ENCODE data around the gene GRIA1.

DNA sequence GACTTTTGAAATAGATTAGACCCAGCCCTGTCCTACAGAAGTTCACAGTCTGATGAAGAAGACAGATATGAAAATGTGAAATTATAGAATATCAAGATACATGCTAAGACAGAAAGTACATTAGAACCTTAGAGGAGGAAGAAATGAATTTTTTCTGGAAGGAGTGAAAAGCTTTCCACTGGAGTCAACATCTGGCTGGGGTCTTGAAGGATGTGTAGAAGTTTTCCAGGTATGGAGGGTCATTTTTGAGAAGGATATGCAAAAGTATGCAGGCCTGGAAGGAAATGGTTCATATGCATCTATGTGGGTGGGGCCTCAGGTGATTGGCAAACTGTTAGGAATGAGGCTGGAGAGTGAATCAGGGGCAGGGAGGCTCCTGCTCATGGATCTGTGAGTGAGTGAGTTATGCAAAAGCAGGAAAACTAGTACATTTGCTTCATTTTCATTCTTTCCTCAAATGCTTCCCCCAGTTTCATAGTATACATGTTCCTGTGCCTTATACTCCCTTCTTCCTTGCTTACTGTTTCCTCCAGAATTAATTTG is 142.3 kb downstream of the GRIA1 start:
- TF ChIP-seq, protein P1, sequence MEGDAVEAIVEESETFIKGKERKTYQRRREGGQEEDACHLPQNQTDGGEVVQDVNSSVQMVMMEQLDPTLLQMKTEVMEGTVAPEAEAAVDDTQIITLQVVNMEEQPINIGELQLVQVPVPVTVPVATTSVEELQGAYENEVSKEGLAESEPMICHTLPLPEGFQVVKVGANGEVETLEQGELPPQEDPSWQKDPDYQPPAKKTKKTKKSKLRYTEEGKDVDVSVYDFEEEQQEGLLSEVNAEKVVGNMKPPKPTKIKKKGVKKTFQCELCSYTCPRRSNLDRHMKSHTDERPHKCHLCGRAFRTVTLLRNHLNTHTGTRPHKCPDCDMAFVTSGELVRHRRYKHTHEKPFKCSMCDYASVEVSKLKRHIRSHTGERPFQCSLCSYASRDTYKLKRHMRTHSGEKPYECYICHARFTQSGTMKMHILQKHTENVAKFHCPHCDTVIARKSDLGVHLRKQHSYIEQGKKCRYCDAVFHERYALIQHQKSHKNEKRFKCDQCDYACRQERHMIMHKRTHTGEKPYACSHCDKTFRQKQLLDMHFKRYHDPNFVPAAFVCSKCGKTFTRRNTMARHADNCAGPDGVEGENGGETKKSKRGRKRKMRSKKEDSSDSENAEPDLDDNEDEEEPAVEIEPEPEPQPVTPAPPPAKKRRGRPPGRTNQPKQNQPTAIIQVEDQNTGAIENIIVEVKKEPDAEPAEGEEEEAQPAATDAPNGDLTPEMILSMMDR (IDR thresholded peaks at IDR 0.05), result no peak
- no peak for TF ChIP-seq EZH2 (IDR thresholded peaks at IDR 0.05; ENCODE audit: borderline replicate concordance, insufficient read depth, low read depth, low read length, poor library complexity, severe bottlenecking)

All from B cell (primary cell).